Measurements from ENCODE around the gene MYD88.

Gene MYD88

DNA sequence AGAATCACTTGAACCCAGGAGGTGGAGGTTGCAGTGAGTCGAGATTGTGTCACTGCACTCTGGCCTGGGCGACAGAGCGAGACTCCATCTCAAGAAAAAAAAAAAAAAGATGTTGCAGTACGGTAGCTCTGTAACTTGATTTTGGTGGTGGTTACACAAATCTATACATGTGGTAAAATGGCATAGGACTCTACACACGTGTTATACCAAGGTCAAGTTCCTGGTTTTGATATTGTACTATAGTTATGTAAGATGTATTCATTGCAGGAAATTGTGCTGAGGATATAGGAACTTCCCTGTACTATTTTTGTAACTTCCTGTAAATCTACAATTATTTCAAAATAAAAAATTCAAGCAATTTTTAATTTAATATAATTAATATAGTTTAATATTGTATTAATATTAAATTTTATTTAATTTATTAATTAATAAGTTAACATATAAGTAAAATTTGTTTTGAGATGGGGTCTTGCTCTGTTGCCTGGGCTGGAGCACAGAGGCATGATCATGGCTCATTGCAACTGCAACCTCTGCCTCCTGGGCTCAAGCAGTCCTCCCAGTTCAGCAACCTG, 9.9 kb downstream of the MYD88 start:
- H3K9ac ChIP-seq (ENCODE audit: low read depth, low read length): no peak overlapping the region
- no peaks in the 10 kb centered on the region for H3K9me3 ChIP-seq (ENCODE audit: control insufficient read depth, insufficient read depth, low read length)
- H3K36me3 ChIP-seq (ENCODE audit: control insufficient read depth, insufficient read depth, low read length): no peaks in the 10 kb centered on the region
- no peak overlapping the region for H3K4me3 ChIP-seq (ENCODE audit: low read depth, low read length)
- H3K27me3 ChIP-seq (ENCODE audit: control insufficient read depth, insufficient read depth, low read length): no peaks in the 10 kb centered on the region
- no peak overlapping the region for H3K27ac ChIP-seq (ENCODE audit: low read depth, low read length)
- H3K4me1 ChIP-seq (ENCODE audit: control insufficient read depth, insufficient read depth, low read length): no peaks in the 10 kb centered on the region

DNA sequence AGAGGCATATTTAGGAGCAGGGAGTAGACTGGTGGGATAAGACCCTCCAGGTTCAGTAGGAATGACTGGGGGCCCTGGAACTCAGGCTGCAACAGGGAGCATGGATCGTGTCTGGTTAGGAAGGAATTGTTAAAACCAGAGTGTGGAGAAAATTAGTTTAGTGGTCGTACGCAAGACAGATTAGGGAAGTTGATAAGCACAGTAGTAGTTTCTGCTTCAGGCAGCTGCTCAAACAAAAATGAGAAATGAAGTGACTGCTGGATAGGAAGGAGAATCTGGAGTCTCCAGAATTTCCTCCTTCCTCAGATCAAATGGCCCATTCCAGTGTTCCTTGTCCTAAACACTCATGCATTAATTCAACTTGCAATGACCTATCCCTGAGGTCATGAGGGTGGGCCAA, 11.2 kb downstream of the MYD88 start:
- no peak overlapping the region for H3K9ac ChIP-seq (ENCODE audit: low read depth, low read length)
- H3K4me3 ChIP-seq (ENCODE audit: low read depth, low read length): no peak overlapping the region
- no peaks in the 10 kb centered on the region for H3K4me1 ChIP-seq (ENCODE audit: control insufficient read depth, insufficient read depth, low read length)
- H3K9me3 ChIP-seq (ENCODE audit: control insufficient read depth, insufficient read depth, low read length): no peaks in the 10 kb centered on the region
- no peak overlapping the region for H3K27ac ChIP-seq (ENCODE audit: low read depth, low read length)
- H3K27me3 ChIP-seq (ENCODE audit: control insufficient read depth, insufficient read depth, low read length): no peaks in the 10 kb centered on the region
- H3K36me3 ChIP-seq (ENCODE audit: control insufficient read depth, insufficient read depth, low read length): no peaks in the 10 kb centered on the region

DNA sequence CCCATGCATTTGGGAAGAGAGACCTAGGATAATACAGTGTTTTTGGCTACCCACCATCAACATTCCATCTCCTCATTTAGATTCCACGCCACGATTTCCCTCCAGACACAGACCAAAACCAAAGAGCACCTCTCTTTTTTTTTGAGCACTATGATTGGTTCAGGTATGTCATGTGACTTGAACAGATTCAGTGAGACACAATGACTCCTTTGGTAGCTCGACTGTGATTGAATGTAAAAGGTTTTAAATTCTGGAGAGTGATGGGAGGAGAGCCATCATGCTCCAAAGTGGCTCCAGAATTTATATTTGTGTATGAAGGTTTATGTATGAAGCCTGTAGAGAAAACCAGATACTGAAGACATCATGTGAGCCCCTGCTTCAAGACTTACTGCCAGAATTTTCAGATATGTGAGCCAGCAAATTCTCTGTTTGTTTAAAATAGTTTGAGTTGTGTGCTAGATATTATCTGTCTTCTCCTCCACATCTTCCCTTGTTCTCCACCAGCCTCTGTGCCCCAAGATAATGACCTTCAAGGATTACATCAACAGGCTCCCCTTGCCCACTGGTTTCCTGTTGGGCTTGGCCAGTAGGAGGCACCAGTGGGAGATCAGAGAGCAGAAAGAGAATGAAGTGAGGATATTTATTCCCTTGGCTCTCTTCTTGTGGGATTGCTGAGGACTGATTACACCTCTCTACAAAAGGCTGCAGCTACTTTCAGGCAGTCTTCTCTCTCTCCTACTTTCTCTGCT, 12.5 kb downstream of the MYD88 start:
- H3K4me3 ChIP-seq (ENCODE audit: low read depth, low read length): no peak overlapping the region
- H3K9me3 ChIP-seq (ENCODE audit: control insufficient read depth, insufficient read depth, low read length): no peaks in the 10 kb centered on the region
- H3K27ac ChIP-seq (ENCODE audit: low read depth, low read length): no peak overlapping the region
- H3K27me3 ChIP-seq (ENCODE audit: control insufficient read depth, insufficient read depth, low read length): no peaks in the 10 kb centered on the region
- no peaks in the 10 kb centered on the region for H3K4me1 ChIP-seq (ENCODE audit: control insufficient read depth, insufficient read depth, low read length)
- H3K36me3 ChIP-seq (ENCODE audit: control insufficient read depth, insufficient read depth, low read length): no peaks in the 10 kb centered on the region
- no peak overlapping the region for H3K9ac ChIP-seq (ENCODE audit: low read depth, low read length)

DNA sequence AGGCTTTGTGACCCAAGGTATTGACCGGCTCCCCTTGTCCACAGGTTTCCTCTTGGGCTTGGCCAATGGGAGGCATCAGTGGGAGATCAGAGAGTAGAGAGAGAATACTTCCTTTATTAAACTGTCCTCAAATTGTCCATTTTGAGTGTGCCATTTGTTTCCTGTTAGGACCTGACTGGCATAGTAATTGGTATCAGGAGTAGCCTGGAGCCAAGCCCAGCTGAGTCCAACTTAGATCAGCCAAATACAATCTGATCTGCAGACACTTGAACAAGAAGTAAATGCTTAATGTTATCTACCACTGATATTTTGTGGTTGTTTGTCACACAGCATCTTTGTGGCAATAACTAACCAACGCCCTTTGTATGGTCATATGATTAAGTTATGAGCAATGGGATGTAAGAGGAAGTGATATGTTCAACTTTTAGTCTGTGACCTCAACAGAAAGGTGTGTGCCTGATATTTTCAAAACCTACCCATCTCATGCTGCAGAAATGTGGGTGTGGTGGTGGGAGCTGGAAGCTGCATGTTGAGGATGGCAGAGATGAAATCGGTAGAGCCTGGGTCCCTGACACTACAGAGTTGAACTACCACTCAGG, 13.3 kb downstream of the MYD88 start:
- Histone ChIP-seq H3K9me3 (ENCODE audit: control insufficient read depth, insufficient read depth, low read length) (no peaks in the 10 kb centered on the region), H3K9ac (ENCODE audit: low read depth, low read length) (no peak overlapping the region), H3K4me1 (ENCODE audit: control insufficient read depth, insufficient read depth, low read length) (no peaks in the 10 kb centered on the region), H3K4me3 (ENCODE audit: low read depth, low read length) (no peak overlapping the region), H3K27me3 (ENCODE audit: control insufficient read depth, insufficient read depth, low read length) (no peaks in the 10 kb centered on the region), H3K27ac (ENCODE audit: low read depth, low read length) (no peak overlapping the region), H3K36me3 (ENCODE audit: control insufficient read depth, insufficient read depth, low read length) (no peaks in the 10 kb centered on the region)

DNA sequence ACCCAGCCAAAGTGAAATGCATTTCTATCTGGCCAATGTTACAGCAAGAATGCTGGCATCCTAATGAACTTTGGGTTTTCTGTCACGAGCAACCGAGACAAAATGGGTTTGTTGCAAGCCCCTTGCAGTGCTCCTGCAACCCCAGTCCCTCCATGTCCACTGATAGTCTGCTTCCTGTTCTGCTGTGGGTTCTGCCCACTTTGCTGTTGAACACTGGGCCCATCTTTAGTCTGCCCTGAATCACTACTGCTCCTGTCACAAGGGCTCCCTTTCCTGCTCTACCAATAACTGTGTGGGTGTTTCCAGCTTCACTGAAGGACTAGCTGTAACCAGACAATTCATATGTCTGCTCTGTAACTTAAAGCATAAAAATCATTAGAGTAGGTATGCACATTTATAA, 14.1 kb downstream of the MYD88 start:
- Histone ChIP-seq H3K27me3 (ENCODE audit: control insufficient read depth, insufficient read depth, low read length) (no peaks in the 10 kb centered on the region), H3K36me3 (ENCODE audit: control insufficient read depth, insufficient read depth, low read length) (no peaks in the 10 kb centered on the region), H3K4me3 (ENCODE audit: low read depth, low read length) (no peak overlapping the region), H3K9me3 (ENCODE audit: control insufficient read depth, insufficient read depth, low read length) (no peaks in the 10 kb centered on the region), H3K27ac (ENCODE audit: low read depth, low read length) (no peak overlapping the region), H3K4me1 (ENCODE audit: control insufficient read depth, insufficient read depth, low read length) (no peaks in the 10 kb centered on the region), H3K9ac (ENCODE audit: low read depth, low read length) (no peak overlapping the region)

DNA sequence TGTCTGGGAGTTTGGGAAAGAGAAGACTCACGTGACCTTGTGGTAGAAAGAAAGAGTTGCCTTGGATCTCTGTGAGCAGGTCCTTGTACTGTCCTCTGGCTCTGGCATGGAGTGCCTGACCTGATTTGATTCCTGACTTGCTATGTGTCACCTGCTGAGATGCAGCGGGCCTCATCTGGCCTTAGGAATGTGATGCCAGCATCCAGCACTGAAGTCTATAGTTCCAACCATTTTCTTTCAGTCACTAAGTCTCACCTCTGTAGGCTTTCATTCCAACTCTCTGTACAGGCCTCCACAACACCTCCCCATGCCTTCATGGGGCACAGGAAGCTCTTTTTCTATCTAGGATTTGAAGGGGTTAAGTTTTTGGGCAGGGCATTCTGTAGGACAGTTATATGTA, 14.8 kb downstream of the MYD88 start:
- Histone ChIP-seq H3K27ac (ENCODE audit: low read depth, low read length) (no peak overlapping the region), H3K27me3 (ENCODE audit: control insufficient read depth, insufficient read depth, low read length) (no peaks in the 10 kb centered on the region), H3K36me3 (ENCODE audit: control insufficient read depth, insufficient read depth, low read length) (no peaks in the 10 kb centered on the region), H3K4me3 (ENCODE audit: low read depth, low read length) (no peak overlapping the region), H3K4me1 (ENCODE audit: control insufficient read depth, insufficient read depth, low read length) (no peaks in the 10 kb centered on the region), H3K9ac (ENCODE audit: low read depth, low read length) (no peak overlapping the region), H3K9me3 (ENCODE audit: control insufficient read depth, insufficient read depth, low read length) (no peaks in the 10 kb centered on the region)

DNA sequence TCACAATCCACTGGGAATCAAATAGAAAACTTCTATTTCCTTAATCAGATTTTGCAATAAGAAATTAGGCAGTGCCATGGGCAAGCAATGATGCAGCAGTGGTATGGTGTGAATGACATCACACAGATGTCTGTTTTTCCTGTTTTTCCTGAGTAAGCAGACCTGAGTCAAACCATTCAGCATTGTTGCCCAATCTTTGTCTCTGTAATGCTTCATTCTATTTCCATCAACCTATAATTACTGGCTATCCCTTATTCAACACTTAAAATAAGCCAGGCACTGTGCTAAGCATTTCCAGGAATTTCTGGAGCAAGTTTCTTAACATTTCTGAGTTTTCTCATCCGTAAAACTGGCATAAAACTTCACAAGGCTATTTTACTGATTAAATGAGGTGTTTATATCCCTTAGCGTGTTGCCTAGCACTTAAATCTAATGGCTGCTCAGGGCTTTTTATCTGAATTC, 15.6 kb downstream of the MYD88 start:
- H3K4me1 ChIP-seq (ENCODE audit: control insufficient read depth, insufficient read depth, low read length): no peaks in the 10 kb centered on the region
- no peak overlapping the region for H3K9ac ChIP-seq (ENCODE audit: low read depth, low read length)
- no peaks in the 10 kb centered on the region for H3K27me3 ChIP-seq (ENCODE audit: control insufficient read depth, insufficient read depth, low read length)
- no peaks in the 10 kb centered on the region for H3K9me3 ChIP-seq (ENCODE audit: control insufficient read depth, insufficient read depth, low read length)
- no peaks in the 10 kb centered on the region for H3K36me3 ChIP-seq (ENCODE audit: control insufficient read depth, insufficient read depth, low read length)
- H3K27ac ChIP-seq (ENCODE audit: low read depth, low read length): no peak overlapping the region
- H3K4me3 ChIP-seq (ENCODE audit: low read depth, low read length): no peak overlapping the region

DNA sequence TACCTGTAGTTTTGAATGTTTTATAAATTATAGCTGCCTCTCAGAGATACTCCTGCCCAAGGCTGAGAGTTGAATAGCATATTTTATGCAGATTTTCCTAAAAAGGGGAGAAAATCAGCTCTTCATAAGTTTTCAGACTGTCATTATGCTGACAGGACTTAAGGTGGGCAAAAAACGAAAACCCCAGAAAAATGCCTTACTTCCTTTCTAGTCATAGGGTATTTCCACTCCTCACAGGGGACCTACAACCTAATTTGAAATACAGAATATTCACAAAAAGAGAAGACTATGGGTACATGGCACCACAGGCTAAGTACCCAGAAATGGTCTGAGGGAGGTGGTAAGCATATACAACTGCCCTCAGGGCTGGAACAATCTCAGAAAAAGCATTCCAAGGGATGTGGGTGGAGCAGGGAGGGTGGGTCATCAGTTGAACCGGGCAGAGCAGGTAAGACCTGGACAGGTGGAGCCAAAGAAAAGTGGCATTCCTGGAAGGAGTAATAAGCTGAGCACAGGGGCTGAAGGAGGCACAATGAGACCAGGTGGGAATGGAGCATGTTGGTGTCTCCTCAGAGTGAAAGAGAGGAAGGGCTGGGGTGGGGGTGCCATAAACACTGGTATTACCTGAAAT, 16.3 kb downstream of the MYD88 start:
- Histone ChIP-seq H3K27ac (ENCODE audit: low read depth, low read length) (no peak overlapping the region), H3K9me3 (ENCODE audit: control insufficient read depth, insufficient read depth, low read length) (no peaks in the 10 kb centered on the region), H3K36me3 (ENCODE audit: control insufficient read depth, insufficient read depth, low read length) (no peaks in the 10 kb centered on the region), H3K4me3 (ENCODE audit: low read depth, low read length) (no peak overlapping the region), H3K27me3 (ENCODE audit: control insufficient read depth, insufficient read depth, low read length) (no peaks in the 10 kb centered on the region), H3K9ac (ENCODE audit: low read depth, low read length) (no peak overlapping the region), H3K4me1 (ENCODE audit: control insufficient read depth, insufficient read depth, low read length) (no peaks in the 10 kb centered on the region)

DNA sequence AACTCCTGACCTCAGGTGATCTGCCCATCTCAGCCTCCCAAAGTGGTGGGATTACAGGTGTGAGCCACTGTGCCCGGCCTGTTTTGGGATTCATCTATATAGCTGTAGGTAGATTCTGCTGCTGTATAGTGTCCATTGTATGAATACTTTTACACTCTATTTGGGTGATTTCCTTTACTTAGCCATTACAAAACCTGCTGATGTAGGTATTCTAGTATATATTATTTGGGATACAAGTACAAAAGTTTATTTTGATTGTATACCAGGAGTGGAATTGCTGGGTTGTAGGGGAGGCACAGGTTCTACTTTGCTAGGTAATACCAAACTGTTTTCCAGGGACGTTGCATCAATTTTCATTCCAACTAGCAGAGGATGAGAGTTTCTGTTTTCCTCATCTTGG, 17.4 kb downstream of the MYD88 start:
- no peaks in the 10 kb centered on the region for H3K36me3 ChIP-seq (ENCODE audit: control insufficient read depth, insufficient read depth, low read length)
- no peak overlapping the region for H3K4me3 ChIP-seq (ENCODE audit: low read depth, low read length)
- no peaks in the 10 kb centered on the region for H3K9me3 ChIP-seq (ENCODE audit: control insufficient read depth, insufficient read depth, low read length)
- H3K4me1 ChIP-seq (ENCODE audit: control insufficient read depth, insufficient read depth, low read length): no peaks in the 10 kb centered on the region
- no peak overlapping the region for H3K27ac ChIP-seq (ENCODE audit: low read depth, low read length)
- no peaks in the 10 kb centered on the region for H3K27me3 ChIP-seq (ENCODE audit: control insufficient read depth, insufficient read depth, low read length)
- H3K9ac ChIP-seq (ENCODE audit: low read depth, low read length): no peak overlapping the region

DNA sequence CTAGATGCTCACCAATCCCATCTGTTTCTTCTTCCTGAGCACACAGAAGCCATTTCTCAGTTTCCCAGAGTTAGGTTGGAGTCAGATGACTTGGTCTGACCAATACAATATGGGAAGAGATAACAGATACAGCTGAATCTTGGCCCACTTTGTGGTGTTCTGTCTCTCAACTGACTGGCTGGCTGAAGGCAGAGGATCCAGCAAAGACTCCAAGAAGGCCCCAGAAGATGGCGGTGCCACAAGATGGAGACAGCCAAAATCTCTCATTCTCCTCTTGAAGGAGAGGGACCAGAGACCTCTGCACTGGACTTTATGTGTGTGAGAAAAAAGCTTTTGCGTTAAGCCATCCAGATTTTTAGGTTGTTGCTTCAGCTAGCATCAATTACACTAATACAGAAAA, 18.7 kb downstream of the MYD88 start:
- no peak overlapping the region for H3K9ac ChIP-seq (ENCODE audit: low read depth, low read length)
- no peak overlapping the region for H3K4me3 ChIP-seq (ENCODE audit: low read depth, low read length)
- H3K4me1 ChIP-seq (ENCODE audit: control insufficient read depth, insufficient read depth, low read length): no peaks in the 10 kb centered on the region
- H3K27me3 ChIP-seq (ENCODE audit: control insufficient read depth, insufficient read depth, low read length): no peaks in the 10 kb centered on the region
- H3K27ac ChIP-seq (ENCODE audit: low read depth, low read length): no peak overlapping the region
- H3K9me3 ChIP-seq (ENCODE audit: control insufficient read depth, insufficient read depth, low read length): no peaks in the 10 kb centered on the region; the same call in 1 of the 2 replicates
- no peaks in the 10 kb centered on the region for H3K36me3 ChIP-seq (ENCODE audit: control insufficient read depth, insufficient read depth, low read length)

DNA sequence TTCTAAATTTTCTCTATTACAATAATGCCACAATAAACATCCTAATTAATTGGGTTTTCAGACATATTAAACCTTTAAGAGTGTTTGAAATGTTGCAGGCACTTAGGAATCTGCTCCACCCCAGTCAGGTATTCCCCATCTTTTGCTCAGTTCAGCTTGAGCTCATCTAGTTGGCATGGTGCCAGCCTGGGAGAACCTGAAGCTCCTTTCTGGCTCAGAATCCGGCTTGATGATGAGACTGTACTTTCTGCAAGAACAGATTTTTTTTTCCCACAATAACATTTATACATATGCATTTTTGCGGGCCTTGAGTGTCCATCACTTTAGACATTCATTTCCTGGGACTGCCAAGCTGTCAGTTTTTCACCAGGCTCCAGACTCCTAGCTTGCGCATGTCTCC, 19.1 kb downstream of the MYD88 start:
- no peak overlapping the region for H3K27ac ChIP-seq (ENCODE audit: low read depth, low read length)
- no peaks in the 10 kb centered on the region for H3K36me3 ChIP-seq (ENCODE audit: control insufficient read depth, insufficient read depth, low read length)
- no peaks in the 10 kb centered on the region for H3K27me3 ChIP-seq (ENCODE audit: control insufficient read depth, insufficient read depth, low read length)
- no peaks in the 10 kb centered on the region; the same call in 1 of the 2 replicates for H3K9me3 ChIP-seq (ENCODE audit: control insufficient read depth, insufficient read depth, low read length)
- H3K9ac ChIP-seq (ENCODE audit: low read depth, low read length): no peak overlapping the region
- no peak overlapping the region for H3K4me3 ChIP-seq (ENCODE audit: low read depth, low read length)
- no peaks in the 10 kb centered on the region for H3K4me1 ChIP-seq (ENCODE audit: control insufficient read depth, insufficient read depth, low read length)

Measured in HUES48 (cell line).